Pancreas (tissue), 10 donors: ENCODE measurements around the gene MAP3K8. TPM values are rescaled to one million over a fixed set of nuclear protein-coding genes. Genes with fewer than 3 reads are reported as not detected.

Experiments used
- ATAC-seq, 4 donors: fragments of 200-7000 bp; cut with Tn5 transposase; one replicate each; pipeline versions ENCODE4 v1.8.0 to v1.9.1; 2020; ENCODE audit warnings: mild to moderate bottlenecking in 4 of 4, moderate library complexity in 4 of 4
- DNase-seq, 6 donors: peaks; one replicate each; pipeline ENCODE4 v3.0.0-alpha.2; 2020
- FAIRE-seq: peaks from 2 replicates; lab custom pipeline; 2012; peaks lifted over from hg19 to GRCh38; lab: Jason Lieb, UNC
- H3K27ac ChIP-seq, 4 donors: fragments of 200-600 bp; sonication (generic); 1 replicate in 3 of 4; 2 replicates in 1 of 4; pipeline versions ENCODE4 v1.5.0 to v1.8.0; 2020
- H3K27me3 ChIP-seq, 4 donors: fragments of 200-600 bp; one replicate each; pipeline ENCODE4 v1.8.0; 2021
- H3K36me3 ChIP-seq, 3 donors: fragments of 200-600 bp; sonication (generic) in 1 of 3; one replicate each; pipeline versions ENCODE4 v1.5.0 to v1.8.0; 2020 to 2021
- H3K4me1 ChIP-seq, 3 donors: fragments of 200-600 bp; one replicate each; pipeline ENCODE4 v1.8.0; 2021
- H3K4me3 ChIP-seq, 4 donors: fragments of 200-600 bp; sonication (generic) in 2 of 4; one replicate each; pipeline versions ENCODE4 v1.5.0 to v1.8.0; 2020 to 2021
- H3K9me3 ChIP-seq, 4 donors: fragments of 200-600 bp; one replicate each; pipeline ENCODE4 v1.8.0; 2021
- WGBS, 2 donors: extraction: QIAGEN DNeasy Blood & Tissue Kit; methylation state at CpG; one replicate each; pipeline ENCODE4 v1.1.7; 2013; 5-methylcytosine and 5-hydroxymethylcytosine counted together
- intact Hi-C, 3 donors: fragments of 100-400 bp; cut with DNase I; formaldehyde crosslinking; loops; one replicate each; pipeline versions ENCODE4 v1.11.1 to v1.14.2; 2022
- polyA plus RNA-seq, 2 donors: library from polyadenylated mRNA; stranded (reverse); fragments of 200-250 nt; gene quantifications; one replicate each; pipeline ENCODE4 v1.2.3, GENCODE V29; 2013
- total RNA-seq, 6 donors: library from RNA; stranded (reverse); fragmentation: NEBNext Ultra II Directional in 4 of 6; extraction: Animal tissue kit (Norgen Biotek cat#: 25700) in 4 of 6; gene quantifications; one replicate each; pipeline versions ENCODE4 v1.2.1 to v1.2.4, GENCODE V29; 2021 to 2023
- TF ChIP-seq, protein P1 (sequence below), 4 donors: fragments of 200-600 bp; sonication (generic) in 3 of 4; IDR thresholded peaks; one replicate each; pipeline versions ENCODE4 v1.5.0 to v1.8.0; 2021; ENCODE audit warnings: antibody characterized with exemption in 4 of 4
- donor health status: healthy with polysubstance abuse.
- donor health status: DM: no; HTN: no; CAD: no; lungs with moderate emphysema.
- donor health status: DM: no; HTN: no; CAD: no.
- donor health status: control.
- donor health status: control.
- donor health status: Bipolar disorder and iron deficiency.
- donor health status: DM: yes; HTN: yes; CAD: no.
- donor health status: DM: no; HTN: no; CAD: no.
- donor health status: DM: no; HTN: no; CAD: no.
- donor health status: DM: yes; HTN: yes; CAD: no.

Gene MAP3K8
- total and polyA plus RNA-seq, 8 donors = 2.8 to 13.0 (median 5.3) TPM

- no peak overlapping the region for H3K4me3 ChIP-seq
- FAIRE-seq (no peak), DNase-seq (no peak), ATAC-seq (peak in 1 of 4 donors; percentile 9)
- peaks cover 0 to 8% (median 0%) of the 10 kb centered on the region in 3 donors for H3K4me1 ChIP-seq
- TF ChIP-seq, protein P1, sequence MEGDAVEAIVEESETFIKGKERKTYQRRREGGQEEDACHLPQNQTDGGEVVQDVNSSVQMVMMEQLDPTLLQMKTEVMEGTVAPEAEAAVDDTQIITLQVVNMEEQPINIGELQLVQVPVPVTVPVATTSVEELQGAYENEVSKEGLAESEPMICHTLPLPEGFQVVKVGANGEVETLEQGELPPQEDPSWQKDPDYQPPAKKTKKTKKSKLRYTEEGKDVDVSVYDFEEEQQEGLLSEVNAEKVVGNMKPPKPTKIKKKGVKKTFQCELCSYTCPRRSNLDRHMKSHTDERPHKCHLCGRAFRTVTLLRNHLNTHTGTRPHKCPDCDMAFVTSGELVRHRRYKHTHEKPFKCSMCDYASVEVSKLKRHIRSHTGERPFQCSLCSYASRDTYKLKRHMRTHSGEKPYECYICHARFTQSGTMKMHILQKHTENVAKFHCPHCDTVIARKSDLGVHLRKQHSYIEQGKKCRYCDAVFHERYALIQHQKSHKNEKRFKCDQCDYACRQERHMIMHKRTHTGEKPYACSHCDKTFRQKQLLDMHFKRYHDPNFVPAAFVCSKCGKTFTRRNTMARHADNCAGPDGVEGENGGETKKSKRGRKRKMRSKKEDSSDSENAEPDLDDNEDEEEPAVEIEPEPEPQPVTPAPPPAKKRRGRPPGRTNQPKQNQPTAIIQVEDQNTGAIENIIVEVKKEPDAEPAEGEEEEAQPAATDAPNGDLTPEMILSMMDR (IDR thresholded peaks at IDR 0.05) = no peak
- peaks cover 0 to 28% (median 0%) of the 10 kb centered on the region in 3 donors for H3K36me3 ChIP-seq
- H3K9me3 ChIP-seq = no peaks in the 10 kb centered on the region
- H3K27me3 ChIP-seq = no peaks in the 10 kb centered on the region
- WGBS, 2 donors = 90 to 93% methylated on average over 6 of the region's 6 CpGs
- intact Hi-C loops = no loop called here
- H3K27ac ChIP-seq = peak overlapping the region in 2 of 4 donors; percentile 37 to 38
Measured at GRCh38 chr10:30453764-30454527, 20.0 kb downstream of the MAP3K8 start.

DNA sequence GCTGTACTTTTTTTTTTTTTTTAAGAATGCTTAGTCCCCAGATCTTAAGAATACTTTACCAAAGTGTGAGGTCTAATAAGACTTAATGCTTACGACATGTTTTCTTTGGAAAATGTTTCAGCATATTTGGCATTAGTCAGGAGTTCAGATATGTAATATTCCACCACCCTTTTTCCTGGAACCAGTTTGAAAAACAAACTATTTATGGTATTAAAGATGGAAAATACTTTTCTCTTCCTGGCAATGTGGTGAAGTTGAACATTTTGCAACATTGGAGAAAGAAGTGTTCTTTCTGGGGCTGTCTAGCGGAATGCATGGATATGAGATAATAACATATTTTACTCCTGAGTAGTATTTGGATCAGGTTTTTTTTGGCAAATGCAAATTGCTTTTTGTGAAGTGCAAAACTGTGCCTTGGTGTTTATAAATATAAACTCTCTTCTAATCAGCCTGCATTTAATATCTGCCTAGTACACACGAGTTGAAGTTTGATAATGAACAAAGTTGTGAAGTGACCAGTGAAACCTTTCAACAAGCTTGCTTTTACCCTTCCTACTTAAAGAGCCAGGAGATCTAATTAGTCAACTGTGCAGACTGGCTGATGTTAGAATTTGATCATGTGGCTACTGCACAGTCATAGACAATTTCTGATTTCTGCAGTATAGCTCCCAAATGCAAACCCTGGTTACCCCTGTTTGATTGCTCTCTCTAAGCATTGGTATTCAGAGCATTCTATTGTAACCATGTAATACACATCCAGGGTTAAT is 20.9 kb downstream of the MAP3K8 start:
- peak overlapping the region in 2 of 4 donors; percentile 37 to 38 for H3K27ac ChIP-seq
- WGBS, 2 donors = 47% methylated on average over 3 of the region's 3 CpGs
- intact Hi-C loops = no loop called here
- peak; percentile 23 for FAIRE-seq
- peaks cover 0 to 37% (median 7%) of the 10 kb centered on the region in 3 donors for H3K36me3 ChIP-seq
- no peaks in the 10 kb centered on the region for H3K27me3 ChIP-seq
- ATAC-seq = peak in 3 of 4 donors; percentile 57 to 66 (median 62)
- no peak overlapping the region for H3K4me3 ChIP-seq
- TF ChIP-seq, protein P1 (IDR thresholded peaks at IDR 0.05) = no peak
- H3K9me3 ChIP-seq = no peaks in the 10 kb centered on the region
- peaks cover 0 to 8% (median 0%) of the 10 kb centered on the region in 3 donors for H3K4me1 ChIP-seq
- DNase-seq = no peak

DNA sequence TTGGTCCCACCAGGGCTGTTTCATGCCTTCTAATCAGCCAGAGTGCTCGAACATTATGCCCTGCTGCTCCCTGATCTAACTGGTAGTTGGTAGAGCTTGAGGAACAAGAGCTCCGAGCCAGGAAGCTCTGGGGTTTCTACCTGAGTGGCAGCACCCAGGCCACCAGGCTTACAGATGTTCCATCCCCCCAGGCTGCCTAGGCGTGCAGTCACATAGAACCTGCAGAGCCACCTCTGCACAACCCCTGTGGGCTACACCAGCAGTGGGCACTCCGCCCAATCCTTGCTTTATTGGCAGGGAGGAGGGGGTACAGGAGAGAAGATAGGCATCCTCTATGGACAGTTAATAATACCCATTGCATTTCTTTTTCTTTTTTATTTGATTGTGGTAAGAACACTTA is 21.8 kb downstream of the MAP3K8 start:
- peak in 2 of 4 donors; percentile 12 to 21 for ATAC-seq
- H3K36me3 ChIP-seq = peaks cover 3 to 39% (median 9%) of the 10 kb centered on the region in 3 donors
- H3K4me3 ChIP-seq = no peak overlapping the region
- FAIRE-seq = no peak
- no peaks in the 10 kb centered on the region for H3K27me3 ChIP-seq
- H3K4me1 ChIP-seq = peaks cover 0 to 8% (median 0%) of the 10 kb centered on the region in 3 donors
- 71 to 77% methylated on average over 4 of the region's 4 CpGs for WGBS, 2 donors
- intact Hi-C loops = no loop called here
- TF ChIP-seq, protein P1 (IDR thresholded peaks at IDR 0.05) = no peak
- peak overlapping the region in 2 of 4 donors; percentile 1 to 37 for H3K27ac ChIP-seq
- DNase-seq = no peak
- no peaks in the 10 kb centered on the region for H3K9me3 ChIP-seq

DNA sequence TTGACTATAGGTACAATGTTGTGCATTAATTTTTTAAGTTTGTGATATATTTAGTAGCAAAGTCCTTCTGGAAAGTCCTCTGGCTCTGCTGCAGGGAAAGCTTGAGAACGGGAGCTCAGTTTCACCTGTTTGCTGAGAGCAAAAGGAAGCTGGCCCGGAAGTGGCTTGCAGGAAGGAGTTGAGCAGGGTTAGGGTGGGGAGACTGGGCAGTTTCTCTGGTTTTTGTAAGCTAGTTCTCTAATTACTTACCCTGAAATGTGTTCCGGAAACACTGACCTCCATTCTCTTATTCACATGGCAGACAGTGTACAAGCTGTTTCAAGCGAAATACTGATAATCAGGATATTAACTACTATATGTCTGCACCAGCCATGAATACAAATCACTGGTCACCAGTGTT is 22.3 kb downstream of the MAP3K8 start:
- peak in 1 of 4 donors; percentile 28 for ATAC-seq
- TF ChIP-seq, protein P1 (IDR thresholded peaks at IDR 0.05) = no peak
- no peaks in the 10 kb centered on the region for H3K9me3 ChIP-seq
- no peak overlapping the region for H3K4me3 ChIP-seq
- no peak for DNase-seq
- H3K4me1 ChIP-seq = peaks cover 0 to 8% (median 0%) of the 10 kb centered on the region in 3 donors
- intact Hi-C loops = no loop called here
- 63 to 64% methylated on average over 4 of the region's 4 CpGs for WGBS, 2 donors
- no peak for FAIRE-seq
- H3K36me3 ChIP-seq = peaks cover 3 to 41% (median 9%) of the 10 kb centered on the region in 3 donors
- H3K27ac ChIP-seq = peak overlapping the region in 1 of 4 donors; percentile 24
- H3K27me3 ChIP-seq = no peaks in the 10 kb centered on the region
